Panc1 (cell line): Measurements from ENCODE around the gene MAP4K4.

Source experiments
- POLR2AphosphoS5 ChIP-seq: IDR thresholded peaks from 2 replicates; pipeline ENCODE4 v1.6.1; 2012; ENCODE audit warnings: mild to moderate bottlenecking, low read depth, low read length, moderate library complexity
- REST ChIP-seq, 2 experiments: IDR thresholded peaks; 2 replicates each; pipeline ENCODE4 v1.6.1; 2011 to 2012; ENCODE audit warnings: low read depth in 2 of 2, control low read depth in 1 of 2, low read length in 1 of 2, mild to moderate bottlenecking in 1 of 2, moderate library complexity in 1 of 2; ENCODE audit not compliant: insufficient read depth in 1 of 2
- TF ChIP-seq, protein P1 (sequence below): fragments of 450-650 bp; IDR thresholded peaks from 2 replicates; pipeline ENCODE4 v1.5.1; 2017; ENCODE audit warnings: mild to moderate bottlenecking

DNA sequence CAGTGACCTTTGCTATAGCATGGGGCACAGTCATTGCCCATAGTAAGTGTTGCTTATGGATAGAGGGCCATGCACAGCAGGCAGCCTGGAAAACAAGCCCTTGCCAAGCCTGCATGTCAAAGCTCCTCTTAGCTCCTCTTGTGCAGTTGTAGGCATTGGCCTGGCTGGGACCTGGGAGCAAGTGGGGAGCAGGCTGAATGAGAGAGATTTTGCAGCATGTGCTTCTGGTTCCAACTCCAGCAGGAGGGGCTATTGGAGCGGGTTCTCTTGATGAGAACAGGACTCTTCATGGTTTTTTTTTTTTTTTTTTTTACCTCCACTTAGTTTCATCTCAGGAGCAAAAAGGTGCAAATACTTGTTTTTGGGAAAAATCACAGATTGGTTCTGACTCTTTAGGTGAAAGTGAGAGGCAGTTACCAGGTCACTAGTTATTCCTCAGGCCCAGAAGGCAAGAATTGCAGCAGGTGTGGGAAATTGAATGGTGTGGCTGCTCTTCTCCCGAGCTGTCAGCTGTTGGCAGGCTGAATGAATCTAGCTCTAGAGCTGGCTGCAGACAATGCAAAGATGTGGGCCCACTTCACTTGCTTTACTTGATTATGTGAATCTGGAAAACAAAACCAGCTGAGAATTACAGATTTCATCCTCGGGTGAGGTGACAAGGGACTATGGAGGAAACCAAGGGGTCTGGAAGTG is 95.9 kb downstream of the MAP4K4 start:
- TF ChIP-seq, protein P1, sequence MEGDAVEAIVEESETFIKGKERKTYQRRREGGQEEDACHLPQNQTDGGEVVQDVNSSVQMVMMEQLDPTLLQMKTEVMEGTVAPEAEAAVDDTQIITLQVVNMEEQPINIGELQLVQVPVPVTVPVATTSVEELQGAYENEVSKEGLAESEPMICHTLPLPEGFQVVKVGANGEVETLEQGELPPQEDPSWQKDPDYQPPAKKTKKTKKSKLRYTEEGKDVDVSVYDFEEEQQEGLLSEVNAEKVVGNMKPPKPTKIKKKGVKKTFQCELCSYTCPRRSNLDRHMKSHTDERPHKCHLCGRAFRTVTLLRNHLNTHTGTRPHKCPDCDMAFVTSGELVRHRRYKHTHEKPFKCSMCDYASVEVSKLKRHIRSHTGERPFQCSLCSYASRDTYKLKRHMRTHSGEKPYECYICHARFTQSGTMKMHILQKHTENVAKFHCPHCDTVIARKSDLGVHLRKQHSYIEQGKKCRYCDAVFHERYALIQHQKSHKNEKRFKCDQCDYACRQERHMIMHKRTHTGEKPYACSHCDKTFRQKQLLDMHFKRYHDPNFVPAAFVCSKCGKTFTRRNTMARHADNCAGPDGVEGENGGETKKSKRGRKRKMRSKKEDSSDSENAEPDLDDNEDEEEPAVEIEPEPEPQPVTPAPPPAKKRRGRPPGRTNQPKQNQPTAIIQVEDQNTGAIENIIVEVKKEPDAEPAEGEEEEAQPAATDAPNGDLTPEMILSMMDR = peak; percentile 19; the same call in 1 of the 2 replicates
- no peak for TF ChIP-seq REST (IDR thresholded peaks at IDR 0.05; ENCODE audit: insufficient read depth in 1 of 2, low read depth in 2 of 2, low read length in 1 of 2)
- no peak for TF ChIP-seq POLR2AphosphoS5
